Endothelial cell of umbilical vein (primary cell): ENCODE measurements around the gene FSCB.

Source experiments
- CTCF ChIP-seq, 2 donors: IDR thresholded peaks; 1 replicate in 1 of 2; 2 replicates in 1 of 2; pipeline ENCODE4 v1.5.1; 2011; ENCODE audit warnings: low read length in 2 of 2, mild to moderate bottlenecking in 2 of 2, moderate library complexity in 2 of 2, control low read depth in 1 of 2, inconsistent platforms in 1 of 2, low read depth in 1 of 2; ENCODE audit not compliant: insufficient read depth in 1 of 2; ENCODE audit errors: extremely low read depth in 1 of 2
- MAX ChIP-seq: IDR thresholded peaks from 2 replicates; pipeline ENCODE4 v1.6.1; 2011; ENCODE audit not compliant: insufficient read depth, insufficient read length
- POLR2A ChIP-seq: IDR thresholded peaks from 2 replicates; pipeline ENCODE4 v1.6.1; 2012; ENCODE audit warnings: low read depth, mild to moderate bottlenecking, control low read depth, low read length
- POLR2AphosphoS5 ChIP-seq: IDR thresholded peaks from 2 replicates; pipeline ENCODE4 v1.6.1; 2012; ENCODE audit warnings: low read depth, mild to moderate bottlenecking, control low read depth, low read length, moderate library complexity; ENCODE audit not compliant: insufficient read depth

GRCh38 chr14:44494137-44494536 is 12.9 kb downstream of the FSCB start:
- TF ChIP-seq CTCF (IDR thresholded peaks at IDR 0.05; ENCODE audit: extremely low read depth in 1 of 2, insufficient read depth in 1 of 2, low read depth in 1 of 2, low read length in 2 of 2) (no peak), POLR2AphosphoS5 (no peak), POLR2A (no peak), MAX (no peak)
